ENCODE results near the gene MYDGF.

GRCh38 chr19:4635754-4636116, 34.4 kb downstream of the MYDGF start:
- TF ChIP-seq, protein P1, sequence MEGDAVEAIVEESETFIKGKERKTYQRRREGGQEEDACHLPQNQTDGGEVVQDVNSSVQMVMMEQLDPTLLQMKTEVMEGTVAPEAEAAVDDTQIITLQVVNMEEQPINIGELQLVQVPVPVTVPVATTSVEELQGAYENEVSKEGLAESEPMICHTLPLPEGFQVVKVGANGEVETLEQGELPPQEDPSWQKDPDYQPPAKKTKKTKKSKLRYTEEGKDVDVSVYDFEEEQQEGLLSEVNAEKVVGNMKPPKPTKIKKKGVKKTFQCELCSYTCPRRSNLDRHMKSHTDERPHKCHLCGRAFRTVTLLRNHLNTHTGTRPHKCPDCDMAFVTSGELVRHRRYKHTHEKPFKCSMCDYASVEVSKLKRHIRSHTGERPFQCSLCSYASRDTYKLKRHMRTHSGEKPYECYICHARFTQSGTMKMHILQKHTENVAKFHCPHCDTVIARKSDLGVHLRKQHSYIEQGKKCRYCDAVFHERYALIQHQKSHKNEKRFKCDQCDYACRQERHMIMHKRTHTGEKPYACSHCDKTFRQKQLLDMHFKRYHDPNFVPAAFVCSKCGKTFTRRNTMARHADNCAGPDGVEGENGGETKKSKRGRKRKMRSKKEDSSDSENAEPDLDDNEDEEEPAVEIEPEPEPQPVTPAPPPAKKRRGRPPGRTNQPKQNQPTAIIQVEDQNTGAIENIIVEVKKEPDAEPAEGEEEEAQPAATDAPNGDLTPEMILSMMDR (IDR thresholded peaks at IDR 0.05), result no peak
- no peak for TF ChIP-seq POLR2A (IDR thresholded peaks at IDR 0.05)

All from esophagus squamous epithelium (tissue), 4 donors.